Ascending aorta (tissue), 2 donors: ENCODE results near the gene LMAN2L. TPM values are rescaled to one million over a fixed set of nuclear protein-coding genes. Genes with fewer than 3 reads are reported as not detected.

ENCODE experiments used
- DNase-seq, 2 donors: peaks; one replicate each; pipeline ENCODE4 v3.0.0-alpha.2; 2019; ENCODE audit warnings: low spot score in 2 of 2
- H3K27ac ChIP-seq, 2 donors: fragments of 200-600 bp; sonication (generic); one replicate each; pipeline ENCODE4 v1.5.1; 2016 to 2017; ENCODE audit warnings: mild to moderate bottlenecking in 1 of 2
- H3K27me3 ChIP-seq: fragments of 200-600 bp; sonication (generic); one replicate; pipeline ENCODE4 v1.5.1; 2017
- H3K36me3 ChIP-seq, 2 donors: fragments of 200-600 bp; sonication (generic); one replicate each; pipeline ENCODE4 v1.5.1; 2016
- H3K4me1 ChIP-seq, 2 donors: fragments of 200-600 bp; sonication (generic); one replicate each; pipeline ENCODE4 v1.5.1; 2016 to 2017; ENCODE audit warnings: mild to moderate bottlenecking in 1 of 2
- H3K4me3 ChIP-seq, 2 donors: fragments of 200-600 bp; sonication (generic); one replicate each; pipeline ENCODE4 v1.5.1; 2016 to 2017; ENCODE audit warnings: mild to moderate bottlenecking in 1 of 2
- H3K9me3 ChIP-seq, 2 donors: fragments of 200-600 bp; sonication (generic); one replicate each; pipeline ENCODE4 v1.5.1; 2016
- CTCF ChIP-seq, 3 experiments: fragments of 200-600 bp in 2 of 3; fragments of 450-650 bp in 1 of 3; sonication (generic) in 2 of 3; IDR thresholded peaks; one replicate each; pipeline ENCODE4 v1.5.1; 2016 to 2019; ENCODE audit warnings: antibody characterized with exemption in 3 of 3, mild to moderate bottlenecking in 1 of 3, moderate library complexity in 1 of 3
- intact Hi-C: fragments of 100-400 bp; cut with DNase I; formaldehyde crosslinking; loops from one replicate; pipeline ENCODE4 v1.15.1; 2023
- total RNA-seq: library from RNA; depleted of rRNA; stranded (reverse); fragments of >200 nt; gene quantifications from one replicate; pipeline ENCODE4 v1.1.0, GENCODE V29; 2016

Gene LMAN2L
- total RNA-seq, 1 donor from 2014 or later: 9.5 TPM

GRCh38 chr2:96726131-96726530 is 13.7 kb downstream of the LMAN2L start:
- Histone ChIP-seq H3K4me1 (no peaks in the 10 kb centered on the region), H3K9me3 (no peaks in the 10 kb centered on the region), H3K27me3 (no peaks in the 10 kb centered on the region), H3K27ac (no peak overlapping the region), H3K4me3 (no peak overlapping the region), H3K36me3 (peaks cover 40 to 51% of the 10 kb centered on the region in 2 donors)
- no peak for DNase-seq
- intact Hi-C loops: no loop called here
- TF ChIP-seq CTCF (IDR thresholded peaks at IDR 0.05): no peak

- Histone ChIP-seq H3K27me3 (no peaks in the 10 kb centered on the region), H3K9me3 (no peaks in the 10 kb centered on the region), H3K4me1 (no peaks in the 10 kb centered on the region), H3K27ac (no peak overlapping the region), H3K36me3 (peaks cover 9 to 34% of the 10 kb centered on the region in 2 donors), H3K4me3 (no peak overlapping the region)
- no peak for TF ChIP-seq CTCF (IDR thresholded peaks at IDR 0.05)
- DNase-seq: no peak
- intact Hi-C loops: no loop called here
These were observed 23.5 kb downstream of the LMAN2L start for GRCh38 chr2:96716388-96716787.

GRCh38 chr2:96715658-96716057 is 24.2 kb downstream of the LMAN2L start:
- no peak overlapping the region for H3K4me3 ChIP-seq
- H3K27me3 ChIP-seq: no peaks in the 10 kb centered on the region
- no peak for TF ChIP-seq CTCF (IDR thresholded peaks at IDR 0.05)
- DNase-seq: no peak
- no peaks in the 10 kb centered on the region for H3K4me1 ChIP-seq
- H3K9me3 ChIP-seq: no peaks in the 10 kb centered on the region
- no peak overlapping the region for H3K27ac ChIP-seq
- intact Hi-C loops: no loop called here
- H3K36me3 ChIP-seq: peaks cover 16 to 41% of the 10 kb centered on the region in 2 donors

- H3K27me3 ChIP-seq: no peaks in the 10 kb centered on the region
- H3K27ac ChIP-seq: no peak overlapping the region
- H3K4me3 ChIP-seq: no peak overlapping the region
- intact Hi-C loops: no loop called here
- H3K36me3 ChIP-seq: peaks cover 46 to 82% of the 10 kb centered on the region in 2 donors
- no peak for TF ChIP-seq CTCF (IDR thresholded peaks at IDR 0.05)
- H3K9me3 ChIP-seq: no peaks in the 10 kb centered on the region
- no peak for DNase-seq
- no peaks in the 10 kb centered on the region for H3K4me1 ChIP-seq
These were observed 28.9 kb downstream of the LMAN2L start for GRCh38 chr2:96710985-96711384.

GRCh38 chr2:96703021-96703751 is 36.7 kb downstream of the LMAN2L start:
- H3K27ac ChIP-seq: no peak overlapping the region
- no peaks in the 10 kb centered on the region for H3K4me1 ChIP-seq
- intact Hi-C loops: no loop called here
- no peak overlapping the region for H3K4me3 ChIP-seq
- DNase-seq: no peak
- H3K9me3 ChIP-seq: no peaks in the 10 kb centered on the region
- H3K27me3 ChIP-seq: no peaks in the 10 kb centered on the region
- H3K36me3 ChIP-seq: peaks cover 27 to 36% of the 10 kb centered on the region in 2 donors
- no peak for TF ChIP-seq CTCF (IDR thresholded peaks at IDR 0.05)
